GM12801 (cell line): Measurements from ENCODE around the gene SLC11A2.

Experiments
- CTCF ChIP-seq: IDR thresholded peaks from one replicate; pipeline ENCODE4 v1.5.1; 2011; ENCODE audit warnings: control low read depth; ENCODE audit not compliant: insufficient read length; ENCODE audit errors: extremely low read depth

SLC11A2 gene

GRCh38 chr12:51047655-51048540 is 21.7 kb upstream of the SLC11A2 start, which contains the start of gene LETMD1:
TSS of gene LETMD1 (plus strand) at chr12:51048327. CDS start at chr12:51048357, 30 bp downstream.
- no peak for TF ChIP-seq CTCF

GRCh38 chr12:51036279-51036678 is 10.1 kb upstream of the SLC11A2 start:
- TF ChIP-seq CTCF, result no peak

- no peak for TF ChIP-seq CTCF
Measured at GRCh38 chr12:51033457-51034089, 7.4 kb upstream of the SLC11A2 start.

- no peak for TF ChIP-seq CTCF
Measured at GRCh38 chr12:51033048-51033447, 6.9 kb upstream of the SLC11A2 start.

GRCh38 chr12:51028813-51029150 is 2.6 kb upstream of the SLC11A2 start:
- TF ChIP-seq CTCF, result no peak

GRCh38 chr12:51028126-51028812 is 2.1 kb upstream of the SLC11A2 start:
- no peak for TF ChIP-seq CTCF

GRCh38 chr12:51027342-51027835 is 1.2 kb upstream of the SLC11A2 start:
- no peak for TF ChIP-seq CTCF
